OCI-LY3 (cell line): ENCODE results near the gene ADAM10.
A peak's percentile ranks its signal among the peaks of the same experiment; 100 is the strongest.

Experiments used
- H2AFZ ChIP-seq: fragments of 200-600, 300-600 bp; shearing (Covaris generic); 2 replicates; pipeline ENCODE4 v1.6.0; 2014; ENCODE audit warnings: antibody characterized with exemption, low read depth, low read length
- H3K27ac ChIP-seq: fragments of 200-600, 300-600 bp; sonication (generic); 2 replicates; pipeline ENCODE4 v1.5.1; 2014; ENCODE audit warnings: mild to moderate bottlenecking, low read length, moderate library complexity, mixed read lengths
- H3K27me3 ChIP-seq: fragments of 200-600, 300-600 bp; sonication (generic); 2 replicates; pipeline ENCODE4 v1.6.1; 2014; ENCODE audit warnings: low read depth, low read length, mixed read lengths
- H3K36me3 ChIP-seq: fragments of 200-600, 300-600 bp; sonication (generic); replicated peaks from 2 replicates; pipeline ENCODE3; 2014; ENCODE audit warnings: low read depth, low read length, mixed read lengths
- H3K4me1 ChIP-seq: fragments of 300-600, 200-600 bp; sonication (generic); 2 replicates; pipeline ENCODE4 v1.6.1; 2014; ENCODE audit warnings: low read length, mixed read lengths
- H3K4me2 ChIP-seq: fragments of 200-600, 300-600 bp; sonication (generic); 2 replicates; pipeline ENCODE4 v1.6.1; 2014; ENCODE audit warnings: low read length, mixed read lengths
- H3K4me3 ChIP-seq: fragments of 300-600, 200-600 bp; sonication (generic); 2 replicates; pipeline ENCODE4 v1.5.1; 2014; ENCODE audit warnings: antibody characterized with exemption, mild to moderate bottlenecking, low read length, moderate library complexity
- H3K79me2 ChIP-seq: fragments of 300-600, 200-600 bp; shearing (Covaris generic); 2 replicates; pipeline ENCODE4 v1.6.1; 2014; ENCODE audit warnings: mild to moderate bottlenecking, low read length, mixed read lengths
- H3K9ac ChIP-seq: fragments of 300-600, 200-600 bp; shearing (Covaris generic); 2 replicates; pipeline ENCODE4 v1.6.0; 2014; ENCODE audit warnings: mild to moderate bottlenecking, low read length, moderate library complexity
- H3K9me3 ChIP-seq: fragments of 200-600, 300-600 bp; shearing (Covaris generic); 2 replicates; pipeline ENCODE4 v1.6.1; 2014; ENCODE audit warnings: low read length, mixed read lengths; ENCODE audit not compliant: insufficient read depth
- H4K20me1 ChIP-seq: fragments of 200-600, 300-600 bp; sonication (generic); 2 replicates; pipeline ENCODE4 v1.6.1; 2016; ENCODE audit warnings: low read length, mixed read lengths; ENCODE audit not compliant: insufficient read depth
- CTCF ChIP-seq: fragments of 200-600, 300-600 bp; sonication (generic); IDR thresholded peaks from 2 replicates; pipeline ENCODE4 v1.5.1; 2014; ENCODE audit warnings: antibody characterized with exemption, low read length, low read depth
- EZH2phosphoT487 ChIP-seq: fragments of 200-600 bp; shearing (Covaris generic); IDR thresholded peaks from 2 replicates; pipeline ENCODE4 v1.6.1; 2018; ENCODE audit warnings: antibody characterized with exemption, mixed run types, low read depth

The ADAM10 gene

GRCh38 chr15:58631319-58631718 lies 118.2 kb downstream of the ADAM10 start:
- peaks cover 16% of the 10 kb centered on the region for H3K36me3 ChIP-seq
- H3K4me3 ChIP-seq: no peak overlapping the region
- H3K79me2 ChIP-seq: no peaks in the 10 kb centered on the region
- H3K27me3 ChIP-seq: no peaks in the 10 kb centered on the region
- no peak overlapping the region for H3K9ac ChIP-seq
- H3K27ac ChIP-seq: no peak overlapping the region
- H2AFZ ChIP-seq: no peak overlapping the region
- H4K20me1 ChIP-seq: no peaks in the 10 kb centered on the region
- TF ChIP-seq EZH2phosphoT487 (no peak), CTCF (no peak)
- H3K4me1 ChIP-seq: peaks cover 8% of the 10 kb centered on the region
- no peaks in the 10 kb centered on the region for H3K9me3 ChIP-seq
- no peak overlapping the region for H3K4me2 ChIP-seq

- H3K9ac ChIP-seq: no peak overlapping the region
- H3K79me2 ChIP-seq: no peaks in the 10 kb centered on the region
- peaks cover 22% of the 10 kb centered on the region for H3K36me3 ChIP-seq
- no peak overlapping the region for H2AFZ ChIP-seq
- H3K4me2 ChIP-seq: no peak overlapping the region
- H3K9me3 ChIP-seq: no peaks in the 10 kb centered on the region
- H4K20me1 ChIP-seq: no peaks in the 10 kb centered on the region
- no peak overlapping the region for H3K4me3 ChIP-seq
- TF ChIP-seq EZH2phosphoT487 (no peak), CTCF (no peak)
- H3K27ac ChIP-seq: no peak overlapping the region
- no peaks in the 10 kb centered on the region for H3K27me3 ChIP-seq
- H3K4me1 ChIP-seq: peaks cover 8% of the 10 kb centered on the region
Observed at GRCh38 chr15:58629625-58630024, 119.9 kb downstream of the ADAM10 start.

- Histone ChIP-seq H3K27me3 (no peaks in the 10 kb centered on the region), H3K4me2 (peak overlapping the region; percentile 68), H3K79me2 (no peaks in the 10 kb centered on the region), H3K36me3 (peaks cover 22% of the 10 kb centered on the region), H2AFZ (no peak overlapping the region), H4K20me1 (no peaks in the 10 kb centered on the region), H3K27ac (no peak overlapping the region), H3K9ac (peak overlapping the region; percentile 24; the same call in 1 of the 2 replicates), H3K4me1 (peaks cover 8% of the 10 kb centered on the region), H3K4me3 (peak overlapping the region; percentile 50), H3K9me3 (no peaks in the 10 kb centered on the region)
- TF ChIP-seq EZH2phosphoT487: no peak
- no peak for TF ChIP-seq CTCF
Observed at GRCh38 chr15:58628206-58628947, 121.1 kb downstream of the ADAM10 start.

GRCh38 chr15:58627701-58628100 lies 121.8 kb downstream of the ADAM10 start:
- no peaks in the 10 kb centered on the region for H4K20me1 ChIP-seq
- H3K36me3 ChIP-seq: peaks cover 22% of the 10 kb centered on the region
- H3K9ac ChIP-seq: no peak overlapping the region
- no peaks in the 10 kb centered on the region for H3K9me3 ChIP-seq
- no peak for TF ChIP-seq EZH2phosphoT487
- TF ChIP-seq CTCF: no peak
- H3K27ac ChIP-seq: no peak overlapping the region
- no peak overlapping the region for H3K4me2 ChIP-seq
- H3K4me1 ChIP-seq: peaks cover 8% of the 10 kb centered on the region
- no peaks in the 10 kb centered on the region for H3K27me3 ChIP-seq
- no peak overlapping the region for H2AFZ ChIP-seq
- no peaks in the 10 kb centered on the region for H3K79me2 ChIP-seq
- H3K4me3 ChIP-seq: no peak overlapping the region
